Inflammatory macrophage treated with lipopolysaccharide for 1 hour (primary cell): ENCODE data around the gene RPRD1B.
A peak's percentile ranks its signal among the peaks of the same experiment; 100 is the strongest.
"Not testable (repeated sequence)": the region's sequence is repeated elsewhere in the genome, so short reads cannot be mapped to it uniquely, and the experiment has no call there.

Source experiments
- DNase-seq, 2 donors: peaks; one replicate each; pipeline ENCODE4 v3.0.0-alpha.2; 2020 to 2022

RPRD1B gene

DNA sequence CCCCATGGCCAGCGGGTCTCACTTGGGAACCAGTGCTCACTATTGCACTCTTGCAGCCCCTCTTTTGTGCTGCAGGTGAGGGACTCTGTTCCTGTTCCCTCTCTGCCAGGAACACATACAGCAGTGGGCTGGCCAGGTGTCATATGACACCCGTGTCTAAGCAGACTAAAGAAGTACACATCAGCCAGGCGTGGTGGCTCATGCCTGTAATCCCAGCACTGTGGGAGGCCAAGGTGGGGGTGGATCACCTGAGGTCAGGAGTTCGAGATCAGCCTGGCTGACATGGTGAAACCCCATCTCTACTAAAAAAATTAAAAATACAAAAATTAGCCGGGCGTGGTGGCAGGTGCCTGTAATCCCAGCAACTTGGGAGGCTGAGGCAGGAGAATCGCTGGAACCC is 74.4 kb downstream of the RPRD1B start:
- DNase-seq = not testable (repeated sequence)

DNA sequence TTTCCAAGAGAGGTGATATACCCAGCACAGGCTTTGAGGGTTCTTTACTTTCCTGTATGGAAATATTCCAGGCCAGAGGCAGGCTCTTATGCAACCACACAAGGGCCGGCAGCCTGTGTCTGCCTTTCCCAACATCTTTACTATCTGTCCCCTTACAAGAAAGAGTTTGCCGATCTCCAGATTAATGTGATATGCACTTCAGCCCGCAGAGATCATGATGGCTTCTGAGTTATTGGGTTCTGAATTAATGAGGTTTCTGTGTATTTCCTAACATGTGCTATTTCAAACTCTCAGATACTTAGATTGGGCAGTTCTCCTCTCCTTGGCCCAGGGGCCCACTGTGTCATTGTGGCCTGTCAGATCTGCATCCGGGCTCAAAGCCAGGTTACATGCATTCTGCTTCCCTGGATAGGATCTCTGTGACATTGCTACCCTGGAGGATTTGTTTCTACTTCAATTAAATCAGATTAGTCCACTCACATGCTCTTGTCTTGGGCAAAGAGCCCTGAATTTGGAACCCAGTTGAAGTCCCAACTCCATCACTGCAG is 75.0 kb downstream of the RPRD1B start:
- DNase-seq = no peak

DNA sequence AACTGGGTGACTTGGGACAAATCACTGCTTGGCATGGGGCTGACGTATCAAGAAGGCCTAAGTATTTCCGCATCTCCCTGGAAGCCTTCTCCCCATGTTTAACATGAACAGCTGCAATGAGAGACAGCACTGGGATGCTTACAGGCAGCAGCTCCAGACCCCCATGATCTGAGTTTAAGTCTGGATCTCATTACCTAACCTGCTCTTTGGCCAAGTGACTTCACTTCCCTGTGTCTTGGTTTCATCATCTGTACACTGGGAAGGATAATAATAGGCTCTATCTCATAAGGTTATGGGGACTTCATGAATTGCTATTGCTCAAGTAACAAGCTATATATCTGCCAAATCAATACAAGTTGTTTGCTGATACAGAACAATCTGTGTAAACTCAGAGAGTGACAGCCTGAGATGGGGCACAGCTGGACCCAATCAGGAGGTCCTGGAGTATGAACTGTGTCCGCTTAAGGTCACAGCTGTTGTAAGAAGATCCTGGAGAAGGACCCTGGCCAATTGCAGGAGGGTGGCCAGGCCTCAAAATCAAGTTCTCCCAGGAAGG is 75.5 kb downstream of the RPRD1B start:
- peak; percentile 47 to 85 for DNase-seq

DNA sequence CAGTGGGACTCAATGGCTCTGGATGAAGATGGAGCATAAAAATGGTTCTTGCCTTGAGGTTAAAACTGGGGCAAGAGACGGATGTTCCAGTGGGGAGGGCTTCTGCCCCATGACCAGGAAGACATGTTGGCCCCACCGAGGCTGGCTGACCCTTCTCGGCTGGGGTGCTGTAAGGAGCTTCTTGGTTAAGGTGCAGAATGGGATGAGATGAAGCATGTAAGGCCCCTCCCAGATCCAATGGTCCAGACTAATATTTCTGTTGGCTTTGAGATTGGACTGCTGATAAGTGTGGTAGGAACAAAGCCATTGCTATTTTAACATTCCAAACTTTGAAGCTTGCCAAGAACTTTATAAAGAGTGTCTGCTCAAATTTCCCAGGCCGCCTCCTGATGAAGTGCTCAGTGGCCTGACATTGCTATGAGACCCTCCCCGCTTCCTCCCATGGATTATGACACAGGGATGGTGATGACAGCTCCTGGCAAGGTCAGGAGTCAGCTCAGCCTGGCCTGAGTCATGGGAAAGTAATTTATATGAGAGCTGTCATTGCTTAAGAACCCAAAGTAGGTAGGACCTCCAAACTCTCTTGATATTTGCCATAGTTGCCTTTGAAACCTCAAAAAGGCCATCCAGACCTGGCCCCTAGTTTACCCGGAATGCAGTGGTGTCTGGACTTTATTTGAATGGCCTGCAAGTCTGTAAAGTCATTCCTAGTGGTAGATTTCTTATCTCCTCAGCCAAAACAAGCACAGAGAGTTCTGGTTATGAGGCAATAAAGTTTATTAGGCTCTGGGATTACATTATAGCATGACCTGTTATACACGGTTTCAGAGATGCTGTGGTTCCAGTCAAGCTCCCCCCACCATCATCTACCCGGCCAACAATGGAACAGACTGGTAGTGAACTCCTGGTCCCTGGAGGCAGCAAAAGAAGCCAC is 76.3 kb downstream of the RPRD1B start:
- DNase-seq = peak; percentile 66 to 92

DNA sequence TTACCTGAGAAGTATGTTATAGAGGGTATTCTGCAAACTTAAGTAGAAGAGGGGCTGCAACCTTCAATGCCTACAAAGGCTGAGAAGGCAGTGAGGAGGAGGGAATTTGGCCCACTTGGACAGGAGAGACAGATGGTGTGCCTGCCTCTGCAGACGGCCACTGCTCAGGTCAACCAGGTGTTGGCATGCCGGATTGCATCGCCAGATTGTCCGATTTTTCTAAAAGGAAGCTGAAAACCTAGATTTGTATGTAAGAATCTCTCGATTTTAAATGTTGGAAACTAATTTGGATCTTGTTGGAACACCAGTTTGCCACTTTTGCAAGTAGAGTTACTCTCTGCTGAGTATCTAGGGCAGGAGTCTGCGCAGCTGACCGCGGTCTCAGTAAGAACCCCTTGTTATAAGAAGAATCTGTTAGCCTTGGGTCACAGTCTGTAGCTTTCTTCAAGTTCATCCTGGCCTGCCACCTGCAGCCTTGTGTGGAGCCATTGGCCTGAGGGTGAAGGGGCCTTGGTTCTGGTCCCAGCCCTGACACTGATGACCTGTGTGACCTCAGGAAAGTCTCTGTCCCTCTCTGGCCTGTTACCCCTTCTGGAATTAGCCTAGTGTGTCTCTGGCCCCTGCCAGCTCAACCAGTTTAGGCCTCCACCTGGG is 77.1 kb downstream of the RPRD1B start:
- no peak for DNase-seq

DNA sequence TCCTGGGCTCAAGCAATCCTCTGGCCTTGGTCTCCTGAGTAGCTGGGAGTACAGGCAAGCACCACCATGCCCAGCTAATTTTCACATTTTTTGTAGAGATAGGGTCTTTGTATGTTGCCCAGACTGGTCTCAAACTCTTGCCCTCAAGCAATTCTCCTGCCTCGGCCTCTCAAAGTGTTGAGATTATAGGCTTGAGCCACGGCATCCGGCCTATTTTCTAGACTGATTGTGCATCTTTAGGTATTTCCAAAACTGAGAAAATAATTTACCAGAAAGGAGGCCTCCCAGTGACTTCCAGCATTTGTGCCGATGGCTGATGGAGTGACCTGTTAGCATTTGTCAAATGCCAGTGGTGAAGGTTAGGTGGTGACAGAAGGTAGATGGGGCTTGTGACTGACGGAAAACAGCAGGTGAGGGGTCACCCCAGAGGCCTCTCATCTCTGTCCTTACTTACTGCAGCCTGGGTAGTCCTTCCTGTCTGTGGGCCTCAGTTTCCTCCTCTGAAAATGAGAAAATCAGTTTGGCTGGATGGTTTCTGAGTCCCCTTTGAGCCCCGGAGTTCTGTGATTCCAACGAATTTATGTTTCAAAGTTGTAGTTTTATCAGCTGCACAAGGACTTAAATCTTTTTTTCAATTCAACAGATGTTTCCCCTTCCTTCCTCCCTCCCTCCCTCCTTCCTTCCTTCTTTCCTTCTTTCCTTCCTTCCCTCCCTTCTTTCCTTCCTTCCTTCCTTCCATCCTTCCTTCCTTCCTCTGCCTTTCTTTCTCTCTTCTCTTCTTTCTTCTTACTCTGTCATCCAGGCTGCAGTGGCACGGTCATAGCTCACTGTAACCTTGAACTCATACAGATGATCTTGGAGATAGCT is 78.1 kb downstream of the RPRD1B start:
- DNase-seq = no peak

DNA sequence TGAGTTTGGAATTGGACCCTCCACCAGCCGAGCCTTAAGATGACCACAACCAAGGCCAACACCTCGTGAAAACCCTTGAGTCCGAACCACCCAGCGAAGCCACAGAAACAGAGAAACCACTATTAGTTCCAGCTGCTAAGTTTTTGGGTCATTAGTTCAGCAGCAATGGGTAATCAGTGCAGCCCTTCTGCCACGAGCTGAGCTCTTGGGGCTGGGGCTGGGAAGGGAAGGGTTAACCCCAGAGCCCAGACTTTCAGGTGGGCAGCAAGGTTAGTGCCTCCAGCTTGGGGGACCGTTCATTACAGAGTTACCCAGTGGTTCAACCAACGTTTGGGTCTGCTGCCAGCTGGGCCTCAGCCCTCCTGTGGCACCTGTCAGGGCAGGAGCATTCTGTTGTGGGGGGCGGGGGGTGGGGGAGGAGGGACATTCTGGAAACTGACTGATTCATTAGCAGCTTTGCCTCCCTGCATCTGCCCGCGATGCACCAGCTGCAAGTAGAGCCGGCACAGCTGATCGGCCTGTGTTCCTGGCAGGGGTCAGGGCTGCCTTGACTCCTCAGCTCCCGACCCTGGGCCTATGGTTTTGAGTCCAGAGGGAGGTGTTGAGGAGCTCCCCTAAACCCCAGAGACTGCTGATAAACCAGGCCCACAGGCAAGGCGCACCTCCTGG is 78.8 kb downstream of the RPRD1B start:
- DNase-seq = no peak

DNA sequence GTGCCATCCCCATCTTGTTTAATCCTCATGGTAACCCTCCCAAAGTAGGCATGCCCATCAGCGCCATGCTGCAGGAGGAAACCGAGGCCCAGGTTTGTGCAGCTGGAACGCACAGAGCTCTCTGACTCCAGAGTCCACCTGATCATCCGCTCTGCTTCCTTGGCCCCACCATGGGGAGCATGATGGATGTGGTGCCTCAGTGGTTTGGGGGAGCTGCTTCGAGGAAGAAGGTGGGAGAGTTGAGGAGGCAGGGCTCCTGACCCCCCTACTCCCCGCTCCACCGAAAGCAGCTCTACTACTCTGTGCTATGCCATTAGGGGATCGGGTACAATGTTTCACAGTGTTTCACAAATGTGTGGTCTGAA is 79.4 kb downstream of the RPRD1B start:
- no peak for DNase-seq

DNA sequence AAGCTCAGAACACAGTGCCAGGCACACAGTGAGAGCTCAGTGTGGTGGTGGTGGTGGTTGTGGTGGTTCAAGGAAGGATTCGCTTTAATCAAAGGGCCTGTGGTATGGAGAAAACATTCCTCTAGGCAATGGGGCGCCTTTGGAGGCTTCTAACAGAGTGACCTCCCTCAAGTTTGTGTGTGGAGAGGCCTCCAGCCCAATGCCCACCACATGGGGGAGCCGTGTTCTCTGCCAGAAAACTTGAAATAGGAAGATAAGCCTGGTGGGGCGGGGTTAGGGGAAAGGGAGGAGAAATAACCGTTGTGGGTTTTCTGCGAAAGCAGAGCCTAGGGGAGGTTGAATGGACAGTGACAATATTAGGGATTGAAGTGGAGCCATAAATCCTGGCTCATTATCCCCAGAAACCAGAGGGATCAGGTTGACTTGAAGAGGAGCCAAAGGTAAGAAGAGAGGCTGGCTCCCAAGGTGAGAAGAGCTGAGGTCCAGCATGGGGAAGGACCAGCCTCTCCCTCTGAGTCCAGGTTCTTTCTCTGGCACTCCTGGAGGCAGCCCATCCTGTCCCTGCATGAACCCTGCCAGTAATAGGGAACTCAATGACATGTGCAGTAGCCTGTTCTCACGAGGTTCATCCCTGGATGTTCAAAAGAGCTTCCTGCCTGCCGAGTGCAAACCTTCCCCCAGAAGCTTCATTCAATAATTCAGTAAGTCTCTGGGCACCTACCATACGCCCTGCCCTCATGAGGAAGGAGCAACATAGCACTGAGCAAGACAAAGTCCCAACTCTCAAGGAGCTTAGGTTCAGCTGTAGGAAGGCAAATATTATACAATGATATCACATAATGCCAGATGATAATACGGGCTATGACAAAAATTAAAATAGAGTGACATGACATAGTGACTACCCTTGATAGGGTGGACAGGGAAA is 80.1 kb downstream of the RPRD1B start:
- peak; percentile 70 to 81 for DNase-seq

DNA sequence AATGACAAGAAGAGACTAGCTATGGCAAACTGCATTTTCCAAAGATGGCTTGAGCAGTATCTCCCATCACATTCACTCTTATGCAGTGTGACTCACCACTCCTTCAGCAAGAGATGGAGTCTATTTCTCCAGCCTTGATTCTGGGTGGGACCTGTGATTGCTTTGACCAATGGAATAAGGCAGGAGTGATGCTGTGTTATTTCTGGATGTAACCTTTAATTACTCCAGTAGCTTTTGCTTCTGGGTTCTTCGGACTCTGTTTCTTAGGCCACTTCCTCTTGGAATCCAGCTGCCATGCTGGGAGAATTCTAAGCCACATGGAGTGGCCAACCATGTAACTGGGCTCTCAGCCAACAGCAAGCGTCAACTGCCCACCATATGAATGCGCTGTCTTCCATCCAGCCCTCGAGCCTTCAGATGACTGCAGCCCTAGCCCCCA is 80.8 kb downstream of the RPRD1B start:
- no peak for DNase-seq

DNA sequence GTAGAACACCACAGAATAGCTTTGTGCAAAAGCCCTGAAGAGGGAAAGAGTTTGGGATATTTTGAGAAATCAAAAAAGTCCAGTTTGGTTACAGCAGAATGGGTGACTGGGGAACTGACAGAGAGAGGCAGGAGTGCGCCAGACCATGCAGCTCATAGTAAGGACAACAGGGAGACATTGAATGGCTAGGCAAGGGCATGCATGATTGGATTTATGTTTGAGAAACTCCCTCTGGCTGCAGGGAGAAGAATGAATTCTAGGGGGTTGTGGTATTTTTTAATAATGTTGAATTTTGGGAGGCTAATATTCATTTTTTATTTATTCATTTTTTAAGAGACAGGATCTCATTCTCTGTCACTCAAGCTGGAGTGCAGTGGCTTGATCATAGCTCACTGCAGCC is 81.7 kb downstream of the RPRD1B start:
- no peak for DNase-seq

DNA sequence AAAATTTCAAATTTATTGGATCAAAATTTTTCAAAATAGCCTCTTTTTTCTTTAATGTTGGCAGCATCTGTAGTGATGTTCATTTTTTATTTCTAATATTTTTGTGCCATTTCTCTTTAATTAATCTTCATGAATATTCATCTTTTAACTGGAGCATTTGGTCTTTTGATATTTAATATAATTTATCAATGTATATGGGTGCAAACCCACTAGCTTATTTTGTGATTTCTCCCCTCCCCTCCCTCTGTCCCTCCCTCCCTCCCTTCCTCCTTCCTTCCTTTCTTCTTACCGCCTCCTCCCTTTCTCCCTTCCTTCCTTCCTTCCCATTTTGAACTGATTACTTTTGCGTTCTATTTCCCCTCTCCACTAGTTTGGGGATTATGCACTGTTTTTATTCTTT is 82.3 kb downstream of the RPRD1B start:
- DNase-seq = no peak

DNA sequence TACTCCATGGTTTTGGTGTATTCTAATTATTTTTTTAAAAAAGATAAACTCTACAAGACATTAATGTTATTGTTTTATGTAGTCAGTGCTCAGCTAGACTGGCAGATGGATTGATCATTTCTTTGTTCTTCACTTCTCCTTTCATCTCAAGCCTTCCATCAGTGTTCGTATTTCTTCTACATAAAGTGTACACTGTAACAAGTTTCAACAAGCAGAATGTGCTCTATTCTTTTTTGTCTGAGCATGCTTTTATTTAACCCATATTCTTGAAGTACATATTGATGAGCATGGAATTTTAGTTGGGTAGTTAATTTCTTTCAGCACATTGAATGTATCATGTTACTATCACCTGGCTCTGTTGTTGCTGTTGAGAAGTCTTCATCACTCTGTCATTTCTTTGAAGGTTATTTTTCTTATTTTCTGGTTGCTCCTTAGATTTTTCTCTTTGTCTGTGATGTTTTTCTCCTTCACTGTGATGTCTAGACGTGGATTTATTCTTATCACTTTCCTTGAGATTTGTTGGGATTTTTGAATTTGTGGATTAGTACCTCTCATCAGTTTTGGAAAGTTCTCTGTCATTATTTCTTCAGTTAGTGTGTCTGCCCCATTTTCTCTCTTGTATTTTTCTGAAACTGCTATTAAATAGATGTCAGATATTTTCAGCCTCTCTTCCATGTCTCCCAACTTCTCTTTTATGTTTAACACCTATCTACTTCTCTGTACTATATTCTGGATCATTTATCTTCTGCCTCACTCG is 83.0 kb downstream of the RPRD1B start:
- no peak for DNase-seq

DNA sequence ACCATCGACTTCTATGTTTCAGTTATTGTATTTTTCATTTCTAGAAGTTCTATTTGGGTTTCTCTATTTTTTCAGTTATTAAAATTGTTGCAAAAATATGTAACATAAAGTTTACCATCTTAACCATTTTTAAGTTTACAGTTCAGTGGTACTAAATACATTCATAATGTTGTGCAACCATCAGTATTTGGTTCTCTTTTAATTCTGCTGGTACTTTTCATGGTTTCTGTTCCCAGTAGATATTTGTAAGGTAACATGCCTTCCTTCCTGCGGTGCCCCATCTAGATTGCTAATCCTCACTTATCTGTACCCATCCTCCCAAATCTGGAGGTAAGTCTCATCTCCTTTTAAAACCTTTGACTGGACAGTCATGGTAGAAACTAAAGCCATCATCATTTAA is 83.7 kb downstream of the RPRD1B start:
- no peak for DNase-seq

DNA sequence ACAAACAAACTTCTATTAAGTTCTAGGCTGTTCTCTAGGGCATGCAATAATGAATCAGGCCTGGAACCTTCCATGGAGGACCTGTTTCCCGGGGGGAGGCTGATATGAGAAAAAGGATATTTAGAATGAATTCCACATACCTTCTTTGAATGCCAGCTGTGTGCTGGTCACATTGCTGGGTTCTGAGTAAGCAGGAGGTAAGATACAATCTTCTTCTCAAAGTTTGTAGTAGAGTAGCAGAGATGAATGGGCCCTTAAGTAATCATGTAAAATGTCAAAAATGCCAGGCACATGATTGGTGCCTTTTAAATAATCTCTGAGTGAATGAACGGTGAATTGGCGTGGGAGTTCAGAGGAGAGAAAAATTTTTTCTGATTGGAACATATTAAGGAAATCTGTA is 84.1 kb downstream of the RPRD1B start:
- DNase-seq = no peak

DNA sequence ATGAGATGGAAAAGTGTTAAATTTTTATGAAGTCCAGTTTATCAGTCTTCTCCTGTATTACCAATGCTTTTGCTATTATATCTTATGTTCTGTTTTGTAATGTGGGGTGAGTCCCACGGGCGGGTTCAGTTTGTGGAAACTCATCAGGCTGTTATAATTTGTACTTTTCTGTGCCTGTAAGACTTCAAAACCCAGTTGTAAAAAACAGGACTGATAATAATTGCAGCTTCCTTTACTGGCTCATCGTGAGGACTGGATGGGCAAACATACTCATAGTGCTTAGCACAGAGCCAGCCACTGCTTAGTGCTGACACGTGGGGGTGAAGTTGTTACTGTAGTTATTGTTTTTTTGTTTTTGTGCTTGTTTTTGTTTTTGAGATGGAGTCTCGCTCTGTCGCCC is 85.9 kb downstream of the RPRD1B start:
- DNase-seq = no peak

DNA sequence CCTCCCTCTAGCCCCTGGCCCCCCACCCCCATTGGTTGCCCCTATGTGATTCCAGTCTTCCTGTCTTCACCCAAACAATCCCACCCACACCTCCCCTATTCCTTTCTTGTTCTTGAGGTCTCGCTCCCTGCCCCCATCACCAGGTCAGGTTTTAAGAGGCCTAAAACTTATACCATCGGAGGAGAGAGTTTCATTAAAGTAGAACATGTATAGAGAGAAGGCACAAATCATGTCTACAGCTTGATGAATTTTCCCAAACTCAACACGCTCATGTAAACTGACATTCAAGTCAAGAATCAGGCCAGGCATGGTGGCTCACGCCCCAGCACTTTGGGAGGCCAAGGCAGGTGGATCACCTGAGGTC is 87.1 kb downstream of the RPRD1B start:
- DNase-seq = no peak

DNA sequence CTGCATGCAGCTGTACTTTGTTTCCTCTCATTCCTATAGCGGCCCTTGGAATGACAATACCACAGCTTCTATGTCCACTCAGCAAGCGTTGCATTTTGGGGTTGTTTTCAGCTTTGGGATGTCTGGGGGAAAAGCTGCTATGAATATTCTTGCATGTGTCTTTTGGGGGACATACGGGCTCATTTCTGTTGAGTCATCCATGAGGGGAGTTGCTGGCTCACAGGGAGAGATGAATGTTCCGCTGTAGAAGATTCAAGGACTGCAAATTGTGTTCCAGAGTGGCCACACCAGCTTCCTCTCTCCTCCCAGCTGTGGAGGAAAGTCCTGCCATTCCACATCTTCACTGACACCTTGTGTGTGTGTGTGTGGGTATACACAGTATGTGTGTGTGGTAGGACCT is 88.2 kb downstream of the RPRD1B start:
- no peak for DNase-seq

DNA sequence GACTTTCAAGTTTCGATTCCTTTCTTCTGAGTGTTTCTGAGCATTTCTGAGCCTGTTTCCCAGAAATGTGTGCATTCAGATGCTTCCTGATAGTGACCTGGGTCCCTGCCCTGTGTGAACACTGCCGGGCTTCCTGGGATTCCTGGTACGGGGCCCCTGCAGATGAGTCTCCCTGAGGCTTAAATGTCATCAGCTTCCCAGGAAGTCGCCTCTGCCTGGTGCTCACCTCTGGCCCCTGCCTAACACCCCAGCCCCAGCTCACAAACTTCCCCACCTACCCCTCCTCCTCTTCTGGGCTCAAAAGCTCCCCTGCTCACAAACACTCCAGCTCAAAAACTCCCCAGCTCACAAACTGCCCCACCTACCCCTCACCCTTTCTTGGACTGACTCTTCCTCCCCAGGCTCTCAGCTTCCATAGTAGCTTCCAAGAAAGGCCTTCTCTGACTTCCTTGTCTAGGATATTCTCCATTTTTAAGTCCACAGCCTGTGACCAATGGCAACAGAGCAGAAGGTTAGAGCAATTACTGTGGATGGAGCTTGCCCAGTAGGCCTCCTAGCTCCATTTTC is 89.6 kb downstream of the RPRD1B start:
- DNase-seq = no peak
